HG03432 (cell line): ENCODE measurements around the gene ZSCAN10.
"Not testable (repeated sequence)": the region's sequence is repeated elsewhere in the genome, so short reads cannot be mapped to it uniquely, and the experiment has no call there.

Source experiments
- ATAC-seq: cut with Tn5 transposase; IDR thresholded peaks from one replicate; pipeline ENCODE4 v1.9.1; 2021; ENCODE audit warnings: mild to moderate bottlenecking, moderate library complexity; ENCODE audit not compliant: unreplicated experiment

Gene ZSCAN10

GRCh38 chr16:3098459-3099394 is at the start of gene ZSCAN10:
Gene ZSCAN10, minus strand, starts transcription at chr16:3099294. Its CDS starts 6,357 bp downstream, at chr16:3092937.
- ATAC-seq = no peak

GRCh38 chr16:3148256-3149192 is 49.4 kb upstream of the ZSCAN10 start:
- no peak for ATAC-seq

DNA sequence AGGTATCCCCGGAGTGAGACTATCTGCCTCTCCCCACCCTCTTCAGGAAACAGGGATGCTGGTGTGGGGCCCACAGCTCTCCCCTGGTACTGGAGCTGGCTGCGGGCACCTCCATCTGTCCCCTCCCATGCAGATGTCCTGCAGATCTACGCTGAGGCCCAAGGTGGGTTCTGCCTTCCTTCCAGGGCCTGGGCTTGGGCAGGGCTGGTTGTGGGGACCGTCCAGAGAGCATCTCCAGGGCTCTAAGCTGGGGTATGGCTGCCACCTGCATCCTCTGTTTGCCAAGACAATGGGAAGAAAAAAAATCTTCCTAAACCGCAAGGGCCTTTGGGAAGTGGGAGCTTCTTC is 48.6 kb upstream of the ZSCAN10 start:
- ATAC-seq = no peak

DNA sequence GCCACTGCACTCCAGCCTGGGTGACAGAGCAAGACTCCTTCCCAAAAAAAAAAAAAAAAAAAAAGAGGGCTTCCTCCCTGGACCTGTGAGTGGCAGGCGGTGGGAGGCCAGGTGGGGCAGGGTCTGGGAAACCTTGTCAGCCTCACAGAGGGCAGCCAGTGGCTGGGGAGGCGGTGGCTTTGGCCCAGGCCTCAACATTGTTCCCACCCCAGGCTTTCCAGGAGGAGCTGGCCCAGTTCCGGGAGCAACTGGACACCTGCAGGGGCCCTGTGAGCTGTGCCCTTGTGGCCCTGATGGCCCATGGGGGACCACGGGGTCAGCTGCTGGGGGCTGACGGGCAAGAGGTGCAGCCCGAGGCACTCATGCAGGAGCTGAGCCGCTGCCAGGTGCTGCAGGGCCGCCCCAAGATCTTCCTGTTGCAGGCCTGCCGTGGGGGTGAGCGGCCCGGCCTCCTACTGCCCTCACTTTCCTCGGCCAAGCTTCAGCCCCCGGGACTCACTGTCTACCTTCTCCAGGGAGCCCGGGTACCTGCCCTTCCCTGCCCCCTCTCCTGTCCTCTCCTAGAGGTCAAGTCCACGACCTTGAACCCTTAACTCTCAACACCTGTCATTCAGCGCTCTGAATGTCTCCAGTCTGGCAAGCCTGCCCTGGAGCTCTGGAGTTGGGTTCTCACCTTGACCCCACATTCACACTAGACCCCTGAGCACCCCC is 48.1 kb upstream of the ZSCAN10 start:
- ATAC-seq = no peak

- ATAC-seq = no peak
Measured at GRCh38 chr16:3145660-3146059, 46.6 kb upstream of the ZSCAN10 start.

DNA sequence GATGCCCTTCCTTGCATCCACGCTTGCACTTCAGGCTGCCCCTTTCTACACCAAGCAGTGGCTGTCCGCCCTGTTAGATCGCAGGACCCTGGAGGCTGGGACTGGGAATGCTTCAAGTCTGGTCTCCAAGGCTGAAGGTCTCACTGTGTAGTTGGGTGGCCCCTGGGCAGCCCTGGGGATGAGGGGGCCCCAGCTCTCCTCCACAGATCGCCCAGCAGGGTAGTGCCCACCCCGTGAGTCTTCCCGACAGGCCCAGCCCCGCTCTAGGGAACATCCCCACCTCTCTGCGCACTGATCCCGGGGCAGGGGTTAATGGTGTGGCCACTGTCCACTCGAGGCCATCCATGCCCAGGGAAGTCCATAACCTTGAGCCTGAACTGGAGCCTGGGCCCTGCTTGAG is 46.1 kb upstream of the ZSCAN10 start:
- ATAC-seq = no peak

DNA sequence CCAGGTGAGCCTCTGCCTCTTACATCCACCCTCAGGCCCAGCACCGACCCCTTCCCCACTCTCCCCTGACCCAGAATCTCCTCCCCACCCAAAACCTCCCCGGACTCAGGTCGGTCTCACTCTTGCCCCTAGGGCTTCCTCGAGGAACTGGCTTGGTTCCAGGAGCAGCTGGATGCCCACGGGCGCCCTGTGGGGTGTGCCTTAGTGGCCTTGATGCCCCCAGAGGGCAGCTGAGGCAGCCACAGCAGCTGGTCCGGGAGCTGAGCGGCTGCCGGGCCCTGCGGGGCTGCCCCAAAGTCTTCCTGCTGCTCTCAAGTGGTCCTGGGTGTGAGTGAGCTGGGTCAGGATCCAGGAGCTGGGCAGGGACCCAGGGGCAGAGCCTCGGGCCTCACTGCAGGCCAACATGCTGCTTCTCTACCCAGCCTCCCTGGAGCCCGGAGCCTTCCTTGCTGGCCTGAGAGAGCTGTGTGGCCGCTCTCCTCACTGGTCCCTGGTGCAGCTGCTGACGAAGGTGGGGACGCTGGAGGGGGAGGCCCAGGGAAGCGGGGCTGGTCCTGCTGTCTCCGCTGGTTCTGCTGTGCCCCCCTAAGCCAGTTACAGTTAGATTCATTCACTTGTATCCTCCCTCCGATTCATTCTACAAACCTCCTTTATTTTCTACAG is 45.4 kb upstream of the ZSCAN10 start:
- ATAC-seq = no peak

- ATAC-seq = no peak
Measured at GRCh38 chr16:3143598-3144320, 44.7 kb upstream of the ZSCAN10 start.

GRCh38 chr16:3143189-3143588 is 44.1 kb upstream of the ZSCAN10 start:
- no peak for ATAC-seq

- no peak for ATAC-seq
Measured at GRCh38 chr16:3142770-3143169, 43.7 kb upstream of the ZSCAN10 start.

DNA sequence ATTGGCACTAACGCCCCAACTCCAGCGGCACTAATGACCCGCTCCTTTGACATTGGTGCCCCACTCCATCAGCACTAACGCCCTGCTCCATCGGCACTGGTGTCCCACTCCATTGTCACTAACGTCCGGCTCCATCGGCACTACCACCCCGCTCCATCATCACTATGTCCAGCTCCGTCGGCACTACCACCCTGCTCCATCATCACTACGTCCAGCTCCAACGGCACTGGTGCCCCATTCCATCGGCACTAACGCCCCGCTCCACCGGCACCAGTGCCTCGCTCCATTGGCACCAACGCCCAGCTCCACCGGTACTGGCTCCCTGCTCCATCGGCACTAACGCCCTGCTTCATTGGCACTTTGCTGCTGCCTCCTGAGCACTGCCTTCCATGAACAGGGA is 43.2 kb upstream of the ZSCAN10 start:
- no peak for ATAC-seq

DNA sequence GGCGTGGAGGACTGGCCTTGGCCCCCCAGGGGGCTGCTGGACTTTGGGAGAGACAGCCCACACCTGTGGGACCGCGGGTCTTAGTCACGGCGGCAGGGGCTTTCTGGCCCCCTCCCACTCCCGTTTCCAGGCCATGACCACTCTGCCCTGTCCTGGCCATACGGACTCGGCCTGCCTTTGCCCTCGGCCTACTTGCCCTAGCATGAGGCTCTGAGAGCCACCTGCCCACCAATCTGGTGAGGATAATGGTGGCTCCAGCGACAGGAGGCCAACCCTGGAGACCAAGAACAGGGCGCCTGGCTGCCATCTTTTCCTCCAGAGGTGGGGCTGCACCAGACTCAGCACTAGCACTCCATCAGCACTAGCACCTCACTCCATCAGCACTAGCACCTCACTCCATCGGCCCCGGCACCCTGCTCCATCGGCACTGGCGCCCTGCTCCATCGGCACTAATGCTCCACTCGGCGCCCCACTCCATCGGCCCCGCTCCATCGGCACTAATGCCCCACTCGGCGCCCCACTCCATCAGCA is 42.8 kb upstream of the ZSCAN10 start:
- ATAC-seq = no peak

DNA sequence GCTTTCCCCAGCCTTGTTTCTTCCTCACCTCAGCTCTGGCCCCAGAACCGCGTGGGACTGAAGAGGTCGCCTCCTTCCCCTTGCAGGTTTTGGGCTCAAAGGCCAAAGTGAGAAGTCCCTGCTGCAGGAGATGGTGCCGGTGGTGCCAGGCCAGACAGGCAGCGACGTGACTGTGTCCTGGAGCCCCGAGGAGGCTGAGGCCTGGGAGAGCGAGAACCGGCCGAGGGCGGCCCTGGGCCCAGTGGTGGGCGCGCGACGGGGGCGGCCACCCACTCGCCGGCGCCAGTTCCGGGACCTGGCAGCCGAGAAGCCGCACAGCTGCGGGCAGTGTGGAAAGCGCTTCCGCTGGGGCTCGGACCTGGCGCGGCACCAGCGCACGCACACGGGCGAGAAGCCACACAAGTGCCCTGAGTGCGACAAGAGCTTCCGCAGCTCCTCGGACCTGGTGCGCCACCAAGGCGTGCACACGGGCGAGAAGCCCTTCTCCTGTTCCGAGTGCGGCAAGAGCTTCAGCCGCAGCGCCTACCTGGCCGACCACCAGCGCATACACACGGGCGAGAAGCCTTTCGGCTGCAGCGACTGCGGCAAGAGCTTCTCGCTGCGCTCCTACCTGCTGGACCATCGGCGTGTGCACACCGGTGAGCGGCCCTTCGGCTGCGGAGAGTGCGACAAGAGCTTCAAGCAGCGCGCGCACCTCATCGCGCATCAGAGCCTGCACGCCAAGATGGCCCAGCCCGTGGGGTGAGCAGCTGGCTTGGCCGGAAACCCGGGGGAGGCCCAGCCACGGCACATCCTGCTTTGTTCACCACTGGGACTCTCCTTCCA is 41.7 kb upstream of the ZSCAN10 start:
- no peak for ATAC-seq

DNA sequence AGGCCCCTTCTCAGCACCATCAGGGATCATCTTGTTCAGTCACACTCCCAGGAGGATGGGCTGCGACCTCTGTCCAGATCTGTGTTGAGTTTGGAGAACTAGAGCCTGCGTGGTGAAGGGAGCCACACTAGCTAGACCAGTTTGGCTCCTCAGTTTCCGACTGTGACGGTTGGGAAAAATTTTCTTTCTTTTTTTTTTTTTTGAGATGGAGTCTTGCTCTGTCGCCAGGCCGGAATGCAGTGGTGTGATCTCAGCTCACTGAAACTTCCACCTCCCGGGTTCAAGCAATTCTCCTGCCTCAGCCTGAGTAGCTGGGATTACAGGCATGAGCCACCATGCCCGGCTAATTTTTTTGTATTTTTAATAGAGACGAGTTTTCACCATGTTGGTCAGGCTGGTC is 40.5 kb upstream of the ZSCAN10 start:
- not testable (repeated sequence) for ATAC-seq

DNA sequence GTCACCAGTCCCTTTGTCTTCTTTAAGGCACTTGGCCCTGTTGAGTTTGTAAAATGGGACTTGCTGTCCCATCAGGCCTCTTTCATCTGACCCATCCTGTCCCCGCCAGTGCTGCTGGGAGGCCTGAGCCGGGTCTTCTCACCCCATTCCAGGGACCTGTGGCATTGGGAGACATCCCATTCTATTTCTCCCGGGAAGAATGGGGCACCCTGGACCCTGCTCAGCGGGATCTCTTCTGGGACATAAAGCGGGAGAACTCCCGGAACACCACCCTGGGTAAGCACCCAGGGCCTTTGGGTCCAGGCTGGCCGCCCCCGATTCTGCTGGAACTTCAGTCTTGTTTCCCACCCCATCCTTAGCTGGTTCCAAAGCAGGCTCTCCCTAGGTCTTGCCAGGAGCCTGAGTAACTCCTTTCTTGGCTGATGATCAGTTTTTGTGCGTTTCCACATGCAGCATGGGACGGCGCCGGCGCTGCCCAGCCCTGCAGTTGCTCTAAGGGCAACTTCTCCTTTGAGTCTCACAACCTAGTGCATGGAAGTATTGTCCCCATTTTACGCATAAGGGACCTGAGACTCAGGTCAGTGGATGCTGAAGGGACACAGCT is 39.8 kb upstream of the ZSCAN10 start:
- ATAC-seq = no peak

GRCh38 chr16:3138342-3138741 is 39.2 kb upstream of the ZSCAN10 start:
- ATAC-seq = no peak

GRCh38 chr16:3137267-3137666 is 38.2 kb upstream of the ZSCAN10 start:
- ATAC-seq = no peak

DNA sequence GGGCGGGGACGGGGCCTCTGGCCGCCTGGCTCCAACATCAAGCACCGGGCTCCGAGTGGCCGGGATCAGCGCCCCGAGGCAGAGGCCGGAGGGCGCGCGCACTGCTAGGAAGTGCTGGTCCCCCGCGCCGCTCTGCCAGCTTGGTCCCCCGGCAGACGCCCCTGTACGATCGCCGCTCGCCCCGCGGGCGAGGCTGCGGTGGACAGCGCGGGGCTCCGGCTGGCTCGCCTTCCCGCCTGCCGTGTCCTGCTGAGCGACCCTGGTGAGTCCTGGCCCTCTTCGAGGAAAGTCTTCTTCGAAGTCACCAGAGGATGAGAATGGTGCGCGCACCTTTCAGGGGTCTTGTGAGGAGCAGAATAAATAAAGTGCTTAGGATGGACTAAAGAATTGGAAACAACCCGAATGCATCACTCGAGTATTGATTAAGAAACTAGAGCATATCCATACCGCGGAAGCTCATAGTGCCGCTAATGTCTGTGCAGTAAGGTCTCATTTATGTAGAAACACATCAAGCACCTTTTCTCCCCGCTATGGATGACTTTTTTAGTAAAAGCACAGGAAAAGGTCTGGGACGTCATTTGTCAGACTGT is 36.1 kb upstream of the ZSCAN10 start:
- ATAC-seq = no peak
